PC-3 (cell line): ENCODE measurements around the gene DNMBP. TPM values are rescaled to one million over a fixed set of nuclear protein-coding genes. Genes with fewer than 3 reads are reported as not detected.

ENCODE experiments used
- ATAC-seq: fragments of 200-7000 bp; cut with Tn5 transposase; 2 replicates; pipeline ENCODE4 v1.9.1; 2020; ENCODE audit warnings: mild to moderate bottlenecking, moderate library complexity
- BruUV-seq: library from RNA; stranded (reverse); fragments of 400-500 nt; replicated peaks from 2 replicates; lab custom pipeline; 2021; lab: Mats Ljungman, UMichigan
- CTCF ChIA-PET: fragments of 300-600 bp; sonication (Branson Sonifier 250); formaldehyde crosslinking; loops from one replicate; lab custom pipeline; 2022; ENCODE audit warnings: antibody characterized with exemption; lab: Charles Lee
- POLR2A ChIA-PET: fragments of 300-600 bp; sonication (Branson Sonifier 250); formaldehyde crosslinking; loops from one replicate; lab custom pipeline; 2022; ENCODE audit warnings: antibody characterized with exemption; ENCODE audit not compliant: unreplicated experiment; lab: Charles Lee
- DNase-seq: peaks from one replicate; pipeline ENCODE4 v3.0.0-alpha.2; 2015
- H2AFZ ChIP-seq: fragments of 300-600 bp; sonication (generic); 2 replicates; pipeline ENCODE4 v1.6.0; 2016; ENCODE audit warnings: antibody characterized with exemption, low read length
- H3F3A ChIP-seq: fragments of 300-600 bp; sonication (generic); one replicate; pipeline ENCODE4 v1.6.0; 2017; ENCODE audit warnings: antibody characterized with exemption, low read length, control low read depth, mild to moderate bottlenecking; ENCODE audit not compliant: unreplicated experiment
- H3K27ac ChIP-seq: fragments of 300-600 bp; sonication (generic); 2 replicates; pipeline ENCODE4 v1.5.1; 2016; ENCODE audit warnings: mild to moderate bottlenecking, low read length
- H3K27me3 ChIP-seq: fragments of 300-600 bp; sonication (generic); 2 replicates; pipeline ENCODE4 v1.6.1; 2016; ENCODE audit warnings: low read length, mixed read lengths
- H3K36me3 ChIP-seq: fragments of 300-600 bp; sonication (generic); 2 replicates; pipeline ENCODE4 v1.6.1; 2016; ENCODE audit warnings: low read depth, mixed run types, low read length, mixed read lengths
- H3K4me1 ChIP-seq: fragments of 300-600 bp; sonication (generic); 2 replicates; pipeline ENCODE4 v1.5.1; 2016; ENCODE audit warnings: low read length; ENCODE audit not compliant: insufficient read depth
- H3K4me2 ChIP-seq: fragments of 300-600 bp; sonication (generic); 2 replicates; pipeline ENCODE4 v1.6.0; 2016; ENCODE audit warnings: low read length
- H3K4me3 ChIP-seq: fragments of 300-600 bp; sonication (generic); 2 replicates; pipeline ENCODE4 v1.5.1; 2016; ENCODE audit warnings: mild to moderate bottlenecking, low read length, mixed read lengths
- H3K79me2 ChIP-seq: fragments of 300-600 bp; sonication (generic); 2 replicates; pipeline ENCODE4 v1.6.1; 2017; ENCODE audit warnings: low read length, mixed read lengths
- H3K9ac ChIP-seq: fragments of 300-600 bp; sonication (generic); 2 replicates; pipeline ENCODE4 v1.6.0; 2016; ENCODE audit warnings: mild to moderate bottlenecking, low read length
- H3K9me2 ChIP-seq: fragments of 300-600 bp; sonication (generic); replicated peaks from 2 replicates; pipeline ENCODE4 v1.6.1; 2016; ENCODE audit warnings: mixed run types, low read length, mixed read lengths
- H3K9me3 ChIP-seq: fragments of 300-600 bp; sonication (generic); 2 replicates; pipeline ENCODE4 v1.6.1; 2016; ENCODE audit warnings: low read length, mixed read lengths
- H4K20me1 ChIP-seq: fragments of 300-600 bp; sonication (generic); 2 replicates; pipeline ENCODE4 v1.6.1; 2016; ENCODE audit warnings: low read length, mixed read lengths
- CTCF ChIP-seq: fragments of 300-600 bp; sonication (generic); conservative IDR thresholded peaks from 2 replicates; pipeline ENCODE4 v1.5.1; 2017; ENCODE audit warnings: antibody characterized with exemption, low read depth, mild to moderate bottlenecking, low read length
- EZH2 ChIP-seq: fragments of 300-600 bp; sonication (generic); IDR thresholded peaks from one replicate; pipeline ENCODE4 v1.6.1; 2017; ENCODE audit warnings: antibody characterized with exemption, mild to moderate bottlenecking, low read length; ENCODE audit not compliant: unreplicated experiment
- EZH2phosphoT487 ChIP-seq: fragments of 300-600 bp; sonication (generic); IDR thresholded peaks from 2 replicates; pipeline ENCODE4 v1.6.1; 2018; ENCODE audit warnings: mild to moderate bottlenecking, antibody characterized with exemption, low read length, borderline replicate concordance
- intact Hi-C: fragments of 100-400 bp; cut with micrococcal nuclease; formaldehyde crosslinking; loops from 2 replicates; pipeline ENCODE4 v1.9.0; 2023
- total RNA-seq: library from RNA; depleted of rRNA; stranded (reverse); fragments of >200 nt; gene quantifications from 2 replicates; pipeline ENCODE4 v1.2.3, GENCODE V29; 2014

Gene DNMBP
- total RNA-seq, 1 experiment from 2014 or later = 6.2 TPM

GRCh38 chr10:99984211-99985034, 25.3 kb downstream of the DNMBP start:
- no peaks in the 10 kb centered on the region for H3K27me3 ChIP-seq
- peaks cover 16% of the 10 kb centered on the region for H3K4me1 ChIP-seq
- no peaks in the 10 kb centered on the region for H3K36me3 ChIP-seq
- TF ChIP-seq EZH2phosphoT487 (no peak), EZH2 (no peak), CTCF (no peak)
- no TSS peak for BruUV-seq
- H2AFZ ChIP-seq = no peak overlapping the region
- peak overlapping the region; percentile 39; the same call in 1 of the 2 replicates for H3K4me3 ChIP-seq
- no peaks in the 10 kb centered on the region for H4K20me1 ChIP-seq
- DNase-seq (peak; percentile 49), ATAC-seq (peak; percentile 90)
- peak overlapping the region; percentile 60 for H3K27ac ChIP-seq
- H3K9ac ChIP-seq = no peak overlapping the region
- intact Hi-C loops = no loop called here
- peak overlapping the region; percentile 72 for H3K4me2 ChIP-seq
- no peaks in the 10 kb centered on the region for H3K9me3 ChIP-seq
- CTCF ChIA-PET = interaction anchor here (0.6 to 1.2 kb wide), 2 partner anchors 24 to 25 kb away, joined by 3 to 10 read pairs; partner anchors contain the start of gene DNMBP
- POLR2A ChIA-PET = no interaction called here
- peaks cover 63% of the 10 kb centered on the region for H3K79me2 ChIP-seq
- H3F3A ChIP-seq = no peaks in the 10 kb centered on the region
- H3K9me2 ChIP-seq = no peaks in the 10 kb centered on the region

GRCh38 chr10:99983280-99983988, 26.3 kb downstream of the DNMBP start:
- Histone ChIP-seq H3K27ac (peak overlapping the region; percentile 60), H3K36me3 (no peaks in the 10 kb centered on the region), H3F3A (no peaks in the 10 kb centered on the region), H3K4me3 (no peak overlapping the region), H4K20me1 (no peaks in the 10 kb centered on the region), H3K9me2 (no peaks in the 10 kb centered on the region), H3K4me2 (peak overlapping the region; percentile 72; the same call in 1 of the 2 replicates), H3K9me3 (no peaks in the 10 kb centered on the region), H3K79me2 (peaks cover 73% of the 10 kb centered on the region), H2AFZ (no peak overlapping the region), H3K27me3 (no peaks in the 10 kb centered on the region), H3K4me1 (peaks cover 16% of the 10 kb centered on the region), H3K9ac (no peak overlapping the region)
- CTCF ChIA-PET = interaction anchor here (0.6 kb wide), 1 partner anchor 25 kb away, joined by 3 read pairs; no protein-coding TSS in a partner anchor
- TF ChIP-seq CTCF (no peak), EZH2phosphoT487 (no peak), EZH2 (no peak)
- ATAC-seq (no peak; the same call in 1 of the 2 replicates), DNase-seq (no peak)
- POLR2A ChIA-PET = interaction anchor here (0.6 kb wide), 1 partner anchor 232 kb away, joined by 5 read pairs; no protein-coding TSS in a partner anchor
- intact Hi-C loops = no loop called here
- BruUV-seq = no TSS peak
